GM19239 (cell line): ENCODE results near the gene LGR6.

Experiments
- DNase-seq: peaks from one replicate; pipeline ENCODE4 v3.0.0; 2011; ENCODE audit warnings: low spot score; ENCODE audit not compliant: insufficient read length
- FAIRE-seq: peaks from 2 replicates; lab custom pipeline; 2011; peaks lifted over from hg19 to GRCh38; lab: Jason Lieb, UNC

The LGR6 gene

DNA sequence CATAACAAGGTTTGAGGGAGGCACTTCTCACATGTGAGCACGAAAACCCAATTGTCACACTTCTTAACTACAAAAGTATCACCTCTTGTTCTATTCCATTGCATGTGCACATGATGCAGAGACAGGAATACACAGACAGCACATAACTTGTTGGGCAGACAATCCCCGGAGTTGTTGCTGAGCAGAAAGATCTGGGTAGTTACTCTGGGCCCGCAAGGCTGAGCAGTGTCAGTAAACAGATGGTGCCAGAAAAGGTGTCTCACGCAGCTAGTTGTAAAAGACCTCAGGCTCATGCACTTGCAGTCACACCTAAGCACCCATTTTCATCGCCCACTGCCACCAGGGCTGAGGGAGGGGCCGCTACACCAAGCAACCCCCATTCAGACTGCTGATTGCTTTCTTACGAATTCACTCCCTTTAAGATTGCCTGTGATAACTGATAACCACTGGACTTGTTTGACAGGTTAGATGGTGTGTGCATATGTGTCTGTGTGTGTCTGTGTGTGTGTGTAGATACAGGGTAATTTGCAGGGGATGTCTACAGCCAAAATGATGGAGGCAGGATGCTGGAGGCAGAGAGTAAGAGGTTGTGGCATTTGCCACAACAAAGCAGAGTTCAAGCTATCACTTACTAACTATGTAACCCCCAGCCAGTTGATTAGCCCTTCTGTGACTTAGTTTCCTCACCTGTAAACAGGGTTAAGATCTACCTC is 4.2 kb downstream of the LGR6 start:
- FAIRE-seq = no peak

DNA sequence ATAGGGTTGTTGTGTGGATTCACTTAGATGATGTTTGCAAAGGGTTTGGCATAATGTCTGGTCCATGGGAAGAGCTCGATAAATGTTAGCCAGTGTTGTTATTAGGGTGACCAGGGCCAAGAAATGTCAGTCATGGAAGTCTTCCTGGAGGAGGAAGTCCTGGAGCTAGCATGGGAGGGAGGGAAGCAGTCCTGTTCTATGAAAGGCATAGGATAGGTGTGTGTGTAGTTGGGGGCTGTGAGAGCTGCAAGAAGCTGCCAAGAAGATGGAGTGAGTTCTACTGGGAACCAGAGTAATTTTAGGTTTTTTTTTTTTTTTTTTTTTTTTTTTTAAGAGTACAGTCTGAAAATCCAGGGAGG is 4.7 kb downstream of the LGR6 start:
- FAIRE-seq (no peak), DNase-seq (no peak)

More for the DNA sequence above, 4.2 kb downstream of the LGR6 start:
- no peak for DNase-seq

DNA sequence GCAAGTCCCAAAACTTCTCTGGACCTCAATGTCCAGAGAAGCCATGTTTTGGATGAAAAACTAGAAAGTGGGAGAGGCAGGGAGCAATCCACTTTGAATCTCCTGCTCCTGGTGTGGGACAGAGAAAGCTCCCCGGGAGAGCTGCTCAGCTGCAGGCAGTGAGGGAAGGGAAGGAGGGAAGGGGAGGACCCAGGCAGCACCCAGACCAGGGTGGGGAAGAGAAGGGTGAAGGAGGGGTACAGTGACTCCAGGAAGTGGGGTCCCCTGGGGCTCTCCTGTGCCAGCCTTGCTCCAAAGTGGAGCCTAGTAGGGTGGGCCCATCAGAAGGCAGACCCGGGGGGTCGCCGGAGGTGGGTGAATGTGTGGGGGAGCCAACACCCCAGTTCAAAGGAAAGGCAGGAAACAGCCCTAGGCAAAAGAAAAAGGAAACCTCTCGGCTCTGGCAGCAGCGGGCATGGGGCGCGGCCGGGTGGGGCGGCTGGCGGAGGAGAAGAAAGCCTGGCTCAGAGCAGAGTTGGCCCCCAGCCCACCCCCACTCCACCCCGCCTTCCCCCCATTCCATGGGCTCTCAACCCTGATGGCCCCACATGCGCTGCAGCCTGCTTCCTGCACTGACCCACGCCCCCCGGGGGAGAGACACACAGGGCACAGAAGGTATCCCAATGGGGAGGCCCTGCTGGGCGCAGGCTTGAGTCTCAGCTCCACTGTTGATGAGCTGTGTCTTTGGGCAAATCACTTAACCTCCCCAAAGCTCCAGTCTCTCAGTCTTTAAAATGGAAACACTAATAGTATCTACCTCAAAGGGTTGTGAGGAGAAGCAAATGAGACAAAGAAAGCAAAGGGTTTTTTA is 5.7 kb downstream of the LGR6 start:
- FAIRE-seq = no peak

DNA sequence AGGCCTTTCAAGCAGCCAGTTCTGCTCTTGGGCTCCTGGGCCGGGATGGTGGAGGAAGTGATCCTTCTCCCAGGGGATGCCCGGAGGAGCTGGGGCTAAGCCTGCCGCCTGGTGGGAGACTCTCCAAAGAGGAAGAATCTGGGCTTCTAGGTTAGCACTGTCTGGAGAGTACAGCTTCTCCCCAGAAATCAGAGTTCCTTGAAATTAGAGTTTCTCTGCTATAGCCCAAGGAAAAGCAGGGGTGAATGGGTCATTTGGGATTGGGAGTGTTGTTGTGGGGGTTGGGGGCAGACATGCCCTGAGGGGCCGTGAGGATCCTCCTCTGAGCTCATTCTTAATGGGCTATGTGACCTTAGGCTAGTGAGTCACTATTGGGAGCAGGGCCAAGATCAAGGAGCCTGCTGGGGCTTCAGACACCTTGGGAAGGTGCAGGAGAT is 6.5 kb downstream of the LGR6 start:
- FAIRE-seq = no peak
- no peak for DNase-seq

More for the DNA sequence above, 5.7 kb downstream of the LGR6 start:
- DNase-seq = no peak

DNA sequence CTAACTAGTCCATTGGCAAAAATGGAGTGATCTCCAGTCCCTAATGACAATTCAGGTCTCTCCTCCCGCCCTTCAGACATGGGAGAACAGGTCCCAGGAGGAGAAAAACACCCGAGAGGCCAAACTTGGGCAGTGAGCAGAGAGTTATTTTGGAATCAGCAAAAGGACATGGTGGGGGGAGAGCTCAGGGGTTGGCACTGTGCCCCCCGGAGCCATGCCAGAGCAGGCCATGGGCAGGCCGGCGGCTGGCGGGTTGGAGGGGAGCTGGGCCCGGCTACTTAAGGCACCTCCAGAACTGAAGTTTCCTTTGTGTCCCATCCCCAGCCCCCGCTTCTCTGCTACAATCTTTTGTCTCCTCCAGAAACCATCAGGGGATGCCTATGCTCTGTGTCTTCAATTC is 7.1 kb downstream of the LGR6 start:
- no peak for FAIRE-seq

DNA sequence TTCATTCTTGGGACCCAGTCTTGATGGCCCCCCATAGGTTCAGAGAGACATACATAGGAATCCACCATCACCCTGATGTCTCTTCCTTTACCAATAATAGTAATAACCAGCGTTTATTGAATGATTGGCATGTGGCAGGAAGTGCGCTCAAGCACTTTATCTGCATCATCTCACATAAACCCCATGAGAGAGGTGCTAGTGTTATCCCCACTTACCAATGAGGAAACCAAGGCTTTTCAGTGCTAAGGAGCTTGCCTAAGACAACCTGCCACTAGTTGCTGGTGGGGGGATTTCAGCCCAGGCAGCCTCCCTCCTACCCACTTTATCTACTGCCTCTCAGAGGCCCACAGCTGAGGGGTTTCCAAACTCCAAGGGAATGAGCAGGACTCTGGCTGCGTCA is 7.7 kb downstream of the LGR6 start:
- FAIRE-seq = no peak

More for the DNA sequence above, 7.1 kb downstream of the LGR6 start:
- DNase-seq = no peak

DNA sequence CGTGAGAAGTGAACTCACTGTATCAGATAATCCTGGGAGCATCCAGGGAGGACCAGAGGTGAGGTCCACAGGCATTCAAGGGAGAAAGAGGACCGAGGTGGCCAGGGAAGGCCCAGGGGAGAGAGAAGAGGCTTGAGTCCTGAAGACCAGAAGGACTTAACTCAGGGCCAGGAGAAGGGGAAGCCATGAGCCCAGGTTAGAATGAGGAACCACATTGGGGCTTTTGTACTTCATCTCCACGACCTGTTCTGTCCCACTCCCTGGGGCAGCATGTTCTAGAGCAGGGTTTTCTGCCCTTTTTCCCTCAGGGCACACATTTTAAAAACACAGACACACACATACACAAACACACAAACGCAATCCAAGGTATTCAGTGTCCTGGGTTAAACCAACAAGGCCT is 8.4 kb downstream of the LGR6 start:
- FAIRE-seq (no peak), DNase-seq (no peak)

More for the DNA sequence above, 7.7 kb downstream of the LGR6 start:
- no peak for DNase-seq

DNA sequence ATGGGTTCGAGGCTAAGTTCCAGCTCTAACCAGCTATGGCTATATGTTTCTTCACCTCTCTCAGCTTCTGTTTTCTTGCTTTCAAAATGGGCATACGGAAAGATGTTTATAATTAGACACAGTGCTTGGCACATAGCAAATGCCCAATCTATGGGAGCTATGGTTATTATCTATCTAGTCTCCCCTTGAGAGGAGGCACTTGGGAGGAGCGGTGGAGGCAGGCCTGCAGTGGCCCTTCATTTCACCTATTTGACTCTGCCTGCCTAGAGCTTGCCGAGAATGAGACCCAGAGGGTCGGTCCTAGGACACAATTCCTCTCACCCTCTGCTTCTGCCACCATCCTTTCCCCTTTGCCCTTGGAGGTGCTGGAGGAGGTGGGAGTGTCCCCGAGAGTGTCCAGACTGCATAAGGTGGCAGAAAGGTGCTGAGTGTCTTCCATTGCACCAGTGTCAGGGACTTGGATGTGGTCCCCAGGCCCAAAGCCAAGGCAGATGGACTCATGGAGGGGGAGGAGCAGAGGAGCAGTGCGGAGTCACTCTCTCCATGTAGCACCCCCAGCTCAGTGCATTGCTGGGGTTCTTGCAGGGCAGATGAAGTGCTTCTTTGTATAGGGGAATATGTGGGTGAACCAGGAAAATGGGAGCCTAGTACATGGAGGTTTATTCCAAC is 9.0 kb downstream of the LGR6 start:
- FAIRE-seq (no peak), DNase-seq (no peak)

DNA sequence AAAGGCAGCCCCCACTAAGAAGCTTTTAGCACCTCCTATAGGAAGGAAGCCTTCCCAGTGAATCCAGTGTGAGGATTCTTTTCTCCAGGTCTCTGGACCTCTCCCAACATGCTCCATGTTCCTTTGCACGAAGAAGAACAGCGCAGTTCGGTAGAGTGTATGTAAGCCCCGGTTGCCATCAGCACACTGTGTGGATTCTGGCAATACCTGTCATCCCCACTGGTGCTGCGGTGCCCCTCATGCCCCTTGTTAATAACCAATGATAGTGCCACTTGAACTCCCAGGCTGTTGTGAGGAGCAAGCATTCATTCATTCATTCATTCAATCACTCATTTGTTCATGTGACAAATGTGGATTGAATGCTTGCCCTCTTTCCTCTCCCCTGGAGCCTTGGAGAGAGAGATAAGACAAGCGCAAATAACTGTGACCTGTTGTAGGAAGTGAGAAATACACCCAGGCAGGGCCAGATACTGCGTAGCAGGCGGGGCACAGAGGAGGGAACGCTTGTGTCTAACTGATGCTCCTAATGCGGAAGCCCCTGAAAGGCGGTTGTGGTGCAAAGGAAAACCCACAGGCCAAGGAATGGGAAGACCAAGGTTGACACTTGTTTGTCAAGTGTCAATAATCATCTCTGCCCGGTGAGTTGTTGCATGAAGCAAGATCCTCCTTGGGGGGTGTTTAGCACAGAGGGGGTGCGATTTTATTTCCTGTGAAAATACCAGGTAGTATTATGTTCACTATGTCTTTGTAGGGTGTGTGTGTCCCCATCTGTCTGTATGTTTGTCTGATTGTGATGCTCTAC is 9.8 kb downstream of the LGR6 start:
- FAIRE-seq = no peak

DNA sequence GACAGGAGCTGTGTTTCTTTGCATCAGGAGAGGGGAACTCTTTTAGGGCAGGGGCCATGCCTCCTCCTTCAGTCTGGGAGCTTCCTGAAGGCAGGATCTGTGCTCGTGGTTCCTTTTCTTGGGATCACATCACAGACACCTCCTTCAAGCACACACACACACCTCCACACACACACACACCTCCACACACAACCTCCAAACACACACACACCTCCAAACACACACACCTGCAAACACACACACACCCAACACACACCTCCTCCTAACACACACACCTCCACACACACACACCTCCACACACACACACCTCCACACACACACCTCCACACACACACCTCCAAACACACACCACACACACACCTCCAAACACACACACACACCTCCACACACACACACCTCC is 10.5 kb downstream of the LGR6 start:
- no peak for FAIRE-seq
- DNase-seq = no peak

More for the DNA sequence above, 9.8 kb downstream of the LGR6 start:
- DNase-seq = no peak

DNA sequence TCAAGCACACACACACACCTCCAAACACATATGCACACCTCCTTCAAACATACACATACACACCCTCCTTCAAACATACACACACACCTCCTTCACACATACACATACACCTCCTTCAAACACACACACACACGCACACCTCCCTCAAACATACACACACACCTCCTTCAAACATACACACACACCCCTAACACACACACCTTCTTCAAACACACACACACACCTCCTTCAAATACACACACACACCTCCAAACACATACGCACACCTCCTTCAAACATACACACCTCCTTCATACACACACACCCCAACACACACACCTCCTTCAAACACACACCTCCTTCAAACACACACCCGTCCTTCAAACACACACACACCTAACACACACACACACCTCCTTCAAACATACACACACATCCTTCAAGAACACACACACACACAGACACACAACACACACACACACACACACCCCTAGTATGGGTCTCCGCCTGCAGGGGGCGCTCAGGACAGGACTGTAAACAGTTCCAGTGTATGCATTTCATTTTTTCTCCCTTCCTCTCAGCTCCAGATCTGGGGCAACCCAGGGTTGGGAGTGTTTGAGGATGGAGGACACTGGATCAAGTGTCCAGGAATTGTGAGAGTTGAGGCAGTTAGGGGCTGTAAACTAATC is 12.1 kb downstream of the LGR6 start:
- DNase-seq = no peak
- FAIRE-seq = no peak

DNA sequence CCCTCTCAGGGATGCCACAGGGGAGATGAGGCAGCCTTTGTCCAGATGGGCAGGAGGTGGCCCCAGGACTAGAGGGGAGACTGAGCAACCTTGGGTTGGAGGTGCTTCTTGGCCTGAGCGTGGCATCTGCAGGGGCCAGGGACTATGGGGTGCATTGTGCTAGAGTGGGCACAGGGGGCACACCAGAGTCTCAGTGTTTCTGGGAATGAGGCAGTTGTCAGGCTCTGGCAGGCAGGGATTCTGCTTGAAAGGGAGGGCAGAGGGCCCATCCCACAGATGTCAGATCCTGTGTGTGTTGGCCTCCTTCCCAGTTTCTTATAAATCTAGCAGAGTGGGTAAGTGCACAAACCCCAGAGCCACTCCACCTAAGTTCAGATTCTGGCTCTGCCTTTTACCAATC is 13.7 kb downstream of the LGR6 start:
- FAIRE-seq (no peak), DNase-seq (no peak)

DNA sequence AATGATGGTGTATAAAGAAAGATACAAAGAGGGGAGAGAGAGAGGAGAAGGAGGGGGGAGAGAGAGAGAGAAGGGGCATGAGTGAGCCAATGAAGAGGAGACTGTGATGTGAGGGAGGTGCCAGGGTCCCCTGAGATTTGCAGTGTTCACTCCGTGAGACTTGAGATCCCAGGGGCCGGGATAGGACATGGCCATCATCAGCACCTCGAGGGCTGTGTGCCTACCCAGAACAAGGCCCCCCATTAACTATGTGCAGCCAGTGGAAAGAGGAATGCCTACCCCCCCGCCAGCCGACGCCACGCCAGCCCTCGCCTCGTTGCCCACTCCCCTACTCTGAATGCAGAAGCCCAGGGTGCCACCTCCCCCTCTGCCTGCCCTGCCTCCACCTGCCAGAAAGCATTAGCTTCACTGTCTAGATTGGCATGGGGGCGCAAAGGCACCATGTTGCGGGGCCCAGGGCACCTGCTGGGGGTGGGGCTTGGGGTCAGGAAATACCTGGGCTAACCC is 14.8 kb downstream of the LGR6 start:
- no peak for DNase-seq
- no peak for FAIRE-seq

DNA sequence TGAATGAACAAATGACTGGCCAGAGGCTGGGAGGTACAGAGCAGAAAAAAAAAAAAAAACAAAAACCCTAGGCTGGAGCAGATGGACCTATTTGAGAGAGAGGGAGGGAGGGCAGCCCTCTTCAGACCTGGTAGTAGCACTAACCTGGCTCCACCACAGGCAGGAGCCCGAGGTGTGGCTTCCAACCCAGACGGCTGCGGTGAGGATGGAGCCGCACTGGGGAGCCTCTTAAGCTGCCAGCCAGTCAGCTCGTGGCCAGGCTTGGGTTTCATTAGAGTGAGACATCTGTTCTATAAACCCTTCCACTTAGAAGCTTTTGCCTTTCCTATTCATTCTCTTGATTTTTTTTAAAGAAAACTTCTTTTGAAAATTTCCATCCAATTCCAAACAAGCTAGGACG is 16.8 kb downstream of the LGR6 start:
- DNase-seq = no peak
- no peak for FAIRE-seq

DNA sequence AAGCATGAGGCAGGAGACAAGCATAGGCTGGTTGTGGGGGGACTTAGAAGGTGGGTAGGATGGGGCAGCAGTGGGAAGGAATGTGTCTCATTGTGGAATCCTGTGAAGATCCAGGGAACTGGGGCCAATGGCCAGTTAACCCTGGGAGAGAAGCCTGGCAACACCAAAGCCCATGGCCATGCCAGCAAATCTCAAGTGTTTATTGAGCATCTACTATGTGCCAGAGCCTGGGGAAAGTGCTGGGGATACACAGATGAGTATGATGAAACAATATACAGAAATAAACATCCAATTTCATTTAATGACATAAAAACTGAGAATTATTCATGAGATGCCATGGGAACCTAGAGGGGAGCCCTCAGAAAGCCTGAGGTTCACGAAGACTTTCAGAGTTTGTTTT is 17.4 kb downstream of the LGR6 start:
- FAIRE-seq = no peak
- DNase-seq = no peak

DNA sequence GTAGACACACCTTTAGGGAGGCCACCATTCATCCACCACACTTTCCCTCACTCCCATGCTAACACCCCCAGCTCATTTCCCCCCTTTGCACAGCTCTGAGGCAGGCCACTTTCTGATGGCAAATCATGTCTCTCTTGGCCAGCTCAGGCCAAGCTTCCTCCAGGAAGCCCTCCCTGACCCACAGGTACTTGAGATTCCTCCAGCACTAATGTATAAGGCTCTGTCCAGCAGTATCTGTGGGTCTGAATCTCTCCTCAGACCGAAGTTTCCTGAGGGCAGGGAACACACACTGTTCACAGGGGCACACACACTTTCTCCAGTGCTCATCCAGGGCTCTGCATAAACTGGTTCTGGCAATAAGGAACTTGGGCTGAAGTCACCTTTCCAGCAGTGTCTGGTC is 19.2 kb downstream of the LGR6 start:
- DNase-seq (no peak), FAIRE-seq (no peak)

DNA sequence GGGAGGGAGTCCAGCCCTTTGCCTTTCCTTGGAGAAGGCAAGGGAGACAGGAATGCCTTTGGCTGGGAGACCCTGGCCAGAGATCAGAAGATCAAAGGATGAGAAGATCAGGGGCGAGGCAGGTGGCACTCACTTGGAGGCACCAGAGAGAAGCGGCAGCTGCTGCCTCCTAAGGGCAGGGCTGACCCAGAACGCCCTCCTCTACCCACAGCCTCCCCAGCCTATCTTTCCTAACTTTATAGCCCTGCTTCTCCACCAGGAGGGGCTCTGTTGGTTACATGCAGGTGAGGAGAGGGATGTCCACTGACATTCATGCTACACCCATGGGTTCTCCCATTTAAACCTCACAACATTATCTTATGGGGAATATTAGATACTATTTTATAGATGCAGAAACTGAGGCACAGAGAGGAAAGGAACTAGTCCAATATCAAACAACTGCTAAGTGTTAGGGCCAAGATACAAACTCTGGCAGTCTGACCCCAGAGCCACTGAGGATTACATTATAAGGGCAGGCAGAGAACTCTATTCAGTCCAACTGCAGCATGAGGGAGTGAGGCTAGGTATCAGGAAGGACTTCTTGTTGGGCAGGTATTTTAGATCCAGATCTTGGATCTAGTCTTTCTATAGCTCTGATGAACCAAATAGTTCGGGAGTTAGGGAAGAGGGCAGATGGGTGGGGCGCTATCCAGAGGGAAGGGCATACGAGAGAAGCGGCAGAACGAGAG is 19.9 kb downstream of the LGR6 start:
- FAIRE-seq = no peak
- DNase-seq = no peak

DNA sequence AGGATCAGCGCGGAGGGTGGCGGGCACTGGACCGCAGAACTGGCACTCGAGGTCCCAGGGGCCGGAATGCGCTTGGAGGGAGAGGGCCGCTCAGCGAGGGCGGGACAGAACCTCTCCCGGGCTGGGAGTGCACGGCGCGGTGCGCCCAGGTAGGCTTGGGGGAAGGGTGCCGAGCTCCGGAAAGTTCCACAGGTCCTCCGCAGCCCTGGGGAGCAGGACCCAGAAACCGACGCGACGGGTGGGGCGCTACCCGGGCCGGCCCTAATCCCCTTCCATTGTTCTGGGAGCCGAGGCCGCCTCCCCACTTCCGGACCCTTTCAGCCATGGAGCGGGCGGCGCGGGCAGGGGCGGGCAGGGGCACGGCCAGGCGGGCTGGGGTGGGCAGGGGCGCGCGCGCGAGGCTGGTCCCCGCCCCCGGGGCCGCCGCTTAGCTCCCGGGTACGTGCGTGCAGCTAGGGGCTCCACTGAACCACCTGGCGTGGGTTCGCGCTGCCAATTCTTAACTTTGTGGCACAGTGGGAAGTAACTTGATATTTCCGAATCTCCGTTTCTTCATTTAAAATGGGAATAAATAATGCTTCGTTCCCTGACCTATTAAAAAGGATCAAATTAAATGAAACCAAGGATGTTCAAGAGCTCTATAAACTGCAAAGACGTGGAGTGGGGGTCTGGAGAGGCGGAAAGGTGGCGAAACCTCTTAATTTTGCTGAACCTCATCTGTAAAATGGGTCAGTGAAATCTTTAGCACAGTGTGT is 20.7 kb downstream of the LGR6 start:
- no peak for DNase-seq
- FAIRE-seq = no peak
